Activated T-helper 1 cell treated with anti-CD3 and anti-CD28 coated beads, Interleukin-2, amount 50 U/mL, for 16 hours (primary cell): ENCODE results near the gene EDA2R.

ENCODE experiments used
- DNase-seq, 2 donors: peaks; one replicate each; pipeline ENCODE4 v3.0.0-alpha.2; 2020; ENCODE audit warnings: low read depth in 1 of 2, low spot score in 1 of 2

Gene EDA2R

GRCh38 chrX:66547847-66548369 is 91.0 kb downstream of the EDA2R start:
- no peak for DNase-seq
